ENCODE measurements around the gene ZNRF3.

GRCh38 chr22:28909375-28909774, 26.0 kb downstream of the ZNRF3 start:
- TF ChIP-seq CTCF (IDR thresholded peaks at IDR 0.05) (no peak), RAD21 (IDR thresholded peaks at IDR 0.05; ENCODE audit: low read length) (no peak), POLR2AphosphoS5 (IDR thresholded peaks at IDR 0.05; ENCODE audit: low read depth, low read length) (no peak), FOSL2 (IDR thresholded peaks at IDR 0.05; ENCODE audit: borderline replicate concordance, low read depth) (no peak)

All from SK-N-SH (cell line).